HepG2 (cell line): ENCODE results near the gene ISG20L2. TPM values are rescaled to one million over a fixed set of nuclear protein-coding genes. Genes with fewer than 3 reads are reported as not detected.
A peak's percentile ranks its signal among the peaks of the same experiment; 100 is the strongest.

Source experiments
- BCL6 ChIP-seq: IDR thresholded peaks from 2 replicates; pipeline ENCODE4 v1.6.1; 2016; ENCODE audit warnings: missing genetic modification reagents, missing compliant biosample characterization
- EEA1 ChIP-seq: sonication (generic); formaldehyde crosslinking; IDR thresholded peaks from 2 replicates; pipeline ENCODE4 v1.5.1; 2020; ENCODE audit warnings: mild to moderate bottlenecking, missing genetic modification reagents, borderline replicate concordance
- HNRNPLL ChIP-seq: fragments of 200-400 bp; formaldehyde crosslinking; IDR thresholded peaks from 2 replicates; pipeline ENCODE4 v1.6.1; 2017; ENCODE audit warnings: mild to moderate bottlenecking, low read depth, low read length; ENCODE audit not compliant: poor library complexity, severe bottlenecking
- JUND ChIP-seq: sonication (generic); formaldehyde crosslinking; IDR thresholded peaks from 2 replicates; pipeline ENCODE4 v1.8.0; 2022; ENCODE audit warnings: mild to moderate bottlenecking, missing genetic modification reagents
- KLF12 ChIP-seq: sonication (generic); formaldehyde crosslinking; IDR thresholded peaks from 2 replicates; pipeline ENCODE4 v1.4.0; 2020; ENCODE audit warnings: missing genetic modification reagents, borderline replicate concordance
- MYNN ChIP-seq: sonication (generic); formaldehyde crosslinking; IDR thresholded peaks from 2 replicates; pipeline ENCODE4 v1.4.0; 2020; ENCODE audit warnings: mild to moderate bottlenecking, low read depth, missing genetic modification reagents
- NFIB ChIP-seq: sonication (generic); formaldehyde crosslinking; IDR thresholded peaks from 2 replicates; pipeline ENCODE4 v1.9.0; 2021; ENCODE audit warnings: missing genetic modification reagents, mild to moderate bottlenecking, borderline replicate concordance
- PHF8 ChIP-seq: sonication (generic); formaldehyde crosslinking; IDR thresholded peaks from 2 replicates; pipeline ENCODE4 v1.5.0; 2020; ENCODE audit warnings: missing genetic modification reagents
- SALL2 ChIP-seq: sonication (generic); formaldehyde crosslinking; IDR thresholded peaks from 2 replicates; pipeline ENCODE4 v1.8.1; 2023; ENCODE audit warnings: mild to moderate bottlenecking, missing genetic modification reagents, inconsistent platforms
- THYN1 ChIP-seq: sonication (generic); formaldehyde crosslinking; IDR thresholded peaks from 2 replicates; pipeline ENCODE4 v1.8.1; 2023; ENCODE audit warnings: low read depth, mild to moderate bottlenecking, moderate library complexity, missing genetic modification reagents, borderline replicate concordance
- ZFY ChIP-seq: sonication (generic); formaldehyde crosslinking; IDR thresholded peaks from 2 replicates; pipeline ENCODE4 v1.4.0; 2020; ENCODE audit warnings: missing genetic modification reagents
- ZNF589 ChIP-seq: sonication (generic); formaldehyde crosslinking; conservative IDR thresholded peaks from 2 replicates; pipeline ENCODE4 v1.8.0; 2022; ENCODE audit warnings: mild to moderate bottlenecking, moderate library complexity, missing genetic modification reagents
- ZNF850 ChIP-seq: sonication (generic); formaldehyde crosslinking; conservative IDR thresholded peaks from 2 replicates; pipeline ENCODE4 v1.9.0; 2021; ENCODE audit warnings: mild to moderate bottlenecking, missing genetic modification reagents
- ZSCAN20 ChIP-seq: sonication (generic); formaldehyde crosslinking; IDR thresholded peaks from 2 replicates; pipeline ENCODE4 v1.4.0; 2020; ENCODE audit warnings: missing genetic modification reagents, mild to moderate bottlenecking, borderline replicate concordance
- polyA plus RNA-seq, 8 experiments: library from polyadenylated mRNA; depleted of rRNA in 3 of 8; stranded (reverse) in 7 of 8; unstranded in 1 of 8; fragments of >200 nt; fragmentation: Illumina TruSeq in 4 of 8; extraction: Trizol in 4 of 8; gene quantifications; 2 replicates each; pipeline versions ENCODE4 v1.2.1 to v1.2.3, GENCODE V29; 2011 to 2016; ENCODE audit warnings: low read depth in 4 of 8, missing spikeins in 1 of 8, mixed read lengths in 1 of 8; ENCODE audit not compliant: insufficient read depth in 1 of 8
- total RNA-seq, 5 experiments: library from RNA; depleted of rRNA; stranded (reverse); fragments of >200 nt; fragmentation: Illumina TruSeq; extraction: Trizol; gene quantifications; 2 replicates each; pipeline ENCODE4 v1.2.3, GENCODE V29; 2016; ENCODE audit warnings: low read depth in 1 of 5
- TF ChIP-seq, protein P1 (sequence below): fragments of 450-650 bp; IDR thresholded peaks from 2 replicates; pipeline ENCODE4 v1.6.1; 2017; ENCODE audit warnings: mild to moderate bottlenecking
- TF ChIP-seq, protein P2 (sequence below): sonication (generic); formaldehyde crosslinking; IDR thresholded peaks from 2 replicates; pipeline ENCODE4 v1.4.0; 2020; ENCODE audit warnings: low read depth, mild to moderate bottlenecking, missing genetic modification reagents
- TF ChIP-seq, protein P3 (sequence below): sonication (generic); formaldehyde crosslinking; IDR thresholded peaks from 2 replicates; pipeline ENCODE4 v1.4.0; 2020; ENCODE audit warnings: missing genetic modification reagents
- TF ChIP-seq, protein P4 (sequence below): sonication (generic); formaldehyde crosslinking; IDR thresholded peaks from 2 replicates; pipeline ENCODE4 v1.5.0; 2020; ENCODE audit warnings: mild to moderate bottlenecking, missing genetic modification reagents

The ISG20L2 gene
- total and polyA plus RNA-seq, 2 of the 13 experiments (the other 11 are each of a cell fraction or from before 2014, with no cell fraction given): 19.8 to 21.3 TPM

DNA sequence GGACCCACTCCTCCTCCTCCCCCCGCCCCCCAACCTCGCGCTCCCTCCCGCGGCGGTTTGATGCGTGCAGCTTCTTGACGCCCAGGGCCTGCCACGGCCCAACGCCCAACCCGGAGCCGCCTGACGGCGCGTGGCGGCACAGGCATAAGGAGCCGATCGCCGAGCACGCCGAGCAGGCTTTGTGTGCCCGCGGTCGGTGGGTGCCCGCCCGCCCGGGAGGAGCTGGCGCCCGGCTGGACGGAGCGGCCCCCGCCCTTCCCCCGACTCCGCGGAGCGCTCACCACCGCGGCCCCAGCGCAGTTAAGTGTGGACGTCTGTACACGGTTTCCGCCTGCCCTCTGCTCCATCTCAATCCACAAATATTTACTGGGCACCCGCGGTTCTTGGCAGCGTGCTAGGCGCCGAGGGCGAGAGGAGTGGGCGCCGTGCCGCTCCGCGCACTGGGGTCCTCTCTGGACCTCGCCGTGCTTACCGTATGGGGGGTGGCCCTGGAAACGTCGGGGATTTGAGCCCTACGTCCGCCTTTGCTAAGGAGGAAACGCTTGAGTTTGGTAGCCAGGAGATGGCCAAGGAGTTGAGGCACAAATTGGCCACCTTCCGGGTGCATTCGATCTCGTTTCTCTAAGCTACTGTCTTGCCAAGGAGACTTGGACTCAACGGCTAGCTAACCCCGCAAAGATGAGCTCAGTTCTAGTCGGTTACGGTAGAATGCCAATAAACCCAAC is 23.4 kb upstream of the ISG20L2 start (continued):
- TF ChIP-seq, protein P1, sequence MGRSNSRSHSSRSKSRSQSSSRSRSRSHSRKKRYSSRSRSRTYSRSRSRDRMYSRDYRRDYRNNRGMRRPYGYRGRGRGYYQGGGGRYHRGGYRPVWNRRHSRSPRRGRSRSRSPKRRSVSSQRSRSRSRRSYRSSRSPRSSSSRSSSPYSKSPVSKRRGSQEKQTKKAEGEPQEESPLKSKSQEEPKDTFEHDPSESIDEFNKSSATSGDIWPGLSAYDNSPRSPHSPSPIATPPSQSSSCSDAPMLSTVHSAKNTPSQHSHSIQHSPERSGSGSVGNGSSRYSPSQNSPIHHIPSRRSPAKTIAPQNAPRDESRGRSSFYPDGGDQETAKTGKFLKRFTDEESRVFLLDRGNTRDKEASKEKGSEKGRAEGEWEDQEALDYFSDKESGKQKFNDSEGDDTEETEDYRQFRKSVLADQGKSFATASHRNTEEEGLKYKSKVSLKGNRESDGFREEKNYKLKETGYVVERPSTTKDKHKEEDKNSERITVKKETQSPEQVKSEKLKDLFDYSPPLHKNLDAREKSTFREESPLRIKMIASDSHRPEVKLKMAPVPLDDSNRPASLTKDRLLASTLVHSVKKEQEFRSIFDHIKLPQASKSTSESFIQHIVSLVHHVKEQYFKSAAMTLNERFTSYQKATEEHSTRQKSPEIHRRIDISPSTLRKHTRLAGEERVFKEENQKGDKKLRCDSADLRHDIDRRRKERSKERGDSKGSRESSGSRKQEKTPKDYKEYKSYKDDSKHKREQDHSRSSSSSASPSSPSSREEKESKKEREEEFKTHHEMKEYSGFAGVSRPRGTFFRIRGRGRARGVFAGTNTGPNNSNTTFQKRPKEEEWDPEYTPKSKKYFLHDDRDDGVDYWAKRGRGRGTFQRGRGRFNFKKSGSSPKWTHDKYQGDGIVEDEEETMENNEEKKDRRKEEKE: no peak
- TF ChIP-seq THYN1 (CRISPR knock-in tag) (no peak), ZFY (peak; percentile 74), HNRNPLL (peak; percentile 65), ZSCAN20 (CRISPR knock-in tag) (no peak), JUND (no peak), BCL6 (peak; percentile 37; the same call in 1 of the 2 replicates), KLF12 (CRISPR knock-in tag) (peak; percentile 90), PHF8 (peak; percentile 68), NFIB (CRISPR knock-in tag) (no peak), EEA1 (CRISPR knock-in tag) (no peak), SALL2 (CRISPR knock-in tag) (peak; percentile 52), ZNF589 (CRISPR knock-in tag) (peak; percentile 64; the same call in 1 of the 2 replicates), MYNN (CRISPR knock-in tag) (no peak), ZNF850 (CRISPR knock-in tag) (no peak)
- TF ChIP-seq, protein P2, sequence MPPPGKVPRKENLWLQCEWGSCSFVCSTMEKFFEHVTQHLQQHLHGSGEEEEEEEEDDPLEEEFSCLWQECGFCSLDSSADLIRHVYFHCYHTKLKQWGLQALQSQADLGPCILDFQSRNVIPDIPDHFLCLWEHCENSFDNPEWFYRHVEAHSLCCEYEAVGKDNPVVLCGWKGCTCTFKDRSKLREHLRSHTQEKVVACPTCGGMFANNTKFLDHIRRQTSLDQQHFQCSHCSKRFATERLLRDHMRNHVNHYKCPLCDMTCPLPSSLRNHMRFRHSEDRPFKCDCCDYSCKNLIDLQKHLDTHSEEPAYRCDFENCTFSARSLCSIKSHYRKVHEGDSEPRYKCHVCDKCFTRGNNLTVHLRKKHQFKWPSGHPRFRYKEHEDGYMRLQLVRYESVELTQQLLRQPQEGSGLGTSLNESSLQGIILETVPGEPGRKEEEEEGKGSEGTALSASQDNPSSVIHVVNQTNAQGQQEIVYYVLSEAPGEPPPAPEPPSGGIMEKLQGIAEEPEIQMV (CRISPR knock-in tag): peak; percentile 58; the same call in 1 of the 2 replicates
- TF ChIP-seq, protein P3, sequence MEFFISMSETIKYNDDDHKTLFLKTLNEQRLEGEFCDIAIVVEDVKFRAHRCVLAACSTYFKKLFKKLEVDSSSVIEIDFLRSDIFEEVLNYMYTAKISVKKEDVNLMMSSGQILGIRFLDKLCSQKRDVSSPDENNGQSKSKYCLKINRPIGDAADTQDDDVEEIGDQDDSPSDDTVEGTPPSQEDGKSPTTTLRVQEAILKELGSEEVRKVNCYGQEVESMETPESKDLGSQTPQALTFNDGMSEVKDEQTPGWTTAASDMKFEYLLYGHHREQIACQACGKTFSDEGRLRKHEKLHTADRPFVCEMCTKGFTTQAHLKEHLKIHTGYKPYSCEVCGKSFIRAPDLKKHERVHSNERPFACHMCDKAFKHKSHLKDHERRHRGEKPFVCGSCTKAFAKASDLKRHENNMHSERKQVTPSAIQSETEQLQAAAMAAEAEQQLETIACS: peak; percentile 66; the same call in 1 of the 2 replicates
- TF ChIP-seq, protein P4, sequence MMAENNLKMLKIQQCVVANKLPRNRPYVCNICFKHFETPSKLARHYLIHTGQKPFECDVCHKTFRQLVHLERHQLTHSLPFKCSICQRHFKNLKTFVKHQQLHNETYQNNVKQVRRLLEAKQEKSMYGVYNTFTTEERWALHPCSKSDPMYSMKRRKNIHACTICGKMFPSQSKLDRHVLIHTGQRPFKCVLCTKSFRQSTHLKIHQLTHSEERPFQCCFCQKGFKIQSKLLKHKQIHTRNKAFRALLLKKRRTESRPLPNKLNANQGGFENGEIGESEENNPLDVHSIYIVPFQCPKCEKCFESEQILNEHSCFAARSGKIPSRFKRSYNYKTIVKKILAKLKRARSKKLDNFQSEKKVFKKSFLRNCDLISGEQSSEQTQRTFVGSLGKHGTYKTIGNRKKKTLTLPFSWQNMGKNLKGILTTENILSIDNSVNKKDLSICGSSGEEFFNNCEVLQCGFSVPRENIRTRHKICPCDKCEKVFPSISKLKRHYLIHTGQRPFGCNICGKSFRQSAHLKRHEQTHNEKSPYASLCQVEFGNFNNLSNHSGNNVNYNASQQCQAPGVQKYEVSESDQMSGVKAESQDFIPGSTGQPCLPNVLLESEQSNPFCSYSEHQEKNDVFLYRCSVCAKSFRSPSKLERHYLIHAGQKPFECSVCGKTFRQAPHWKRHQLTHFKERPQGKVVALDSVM (CRISPR knock-in tag): no peak
